Fibroblast of lung (primary cell): ENCODE measurements around the gene ZNF699.

Experiments used
- CTCF ChIP-seq, 2 donors: IDR thresholded peaks in 1 of 2; conservative IDR thresholded peaks in 1 of 2; 1 replicate in 1 of 2; 2 replicates in 1 of 2; pipeline ENCODE4 v1.5.1; 2011 to 2012; ENCODE audit warnings: low read length in 2 of 2, control low read depth in 1 of 2, inconsistent platforms in 1 of 2, low read depth in 1 of 2, mild to moderate bottlenecking in 1 of 2
- EZH2 ChIP-seq: IDR thresholded peaks from 2 replicates; pipeline ENCODE4 v1.5.1; 2012; ENCODE audit warnings: low read length, control low read depth, mild to moderate bottlenecking; ENCODE audit errors: missing control alignments

- TF ChIP-seq CTCF (conservative IDR thresholded peaks at IDR 0.05 in 1 of 2, IDR thresholded peaks at IDR 0.05 in 1 of 2; ENCODE audit: low read depth in 1 of 2, low read length in 2 of 2) (no peak), EZH2 (no peak)
These were observed 3.2 kb downstream of the ZNF699 start for GRCh38 chr19:9306443-9306842.
